SH-SY5Y (cell line): ENCODE measurements around the gene ADAMTS6.

Experiments
- GATA2 ChIP-seq: IDR thresholded peaks from 2 replicates; pipeline ENCODE4 v1.6.1; 2011; ENCODE audit warnings: mild to moderate bottlenecking, low read depth, low read length
- GATA3 ChIP-seq: IDR thresholded peaks from 2 replicates; pipeline ENCODE4 v1.6.1; 2011; ENCODE audit warnings: low read depth, mild to moderate bottlenecking, low read length, moderate library complexity

GRCh38 chr5:65411356-65411755 lies 70.4 kb downstream of the ADAMTS6 start:
- TF ChIP-seq GATA3 (no peak), GATA2 (no peak)
